WTC11 (cell line): ENCODE results near the gene PRR7.

Experiments used
- NFATC4 ChIP-seq: fragments of 250-450 bp; sonication (Bioruptor Pico); IDR thresholded peaks from 2 replicates; pipeline ENCODE4 v1.9.0; 2021; ENCODE audit warnings: mild to moderate bottlenecking
- NR2C2 ChIP-seq: sonication (generic); formaldehyde crosslinking; IDR thresholded peaks from 2 replicates; pipeline ENCODE4 v1.8.0; 2022; ENCODE audit warnings: mild to moderate bottlenecking, missing genetic modification reagents
- TF ChIP-seq, protein P1 (sequence below): fragments of 200-600 bp; IDR thresholded peaks from 2 replicates; pipeline ENCODE4 v1.8.0; 2022; ENCODE audit warnings: antibody characterized with exemption

DNA sequence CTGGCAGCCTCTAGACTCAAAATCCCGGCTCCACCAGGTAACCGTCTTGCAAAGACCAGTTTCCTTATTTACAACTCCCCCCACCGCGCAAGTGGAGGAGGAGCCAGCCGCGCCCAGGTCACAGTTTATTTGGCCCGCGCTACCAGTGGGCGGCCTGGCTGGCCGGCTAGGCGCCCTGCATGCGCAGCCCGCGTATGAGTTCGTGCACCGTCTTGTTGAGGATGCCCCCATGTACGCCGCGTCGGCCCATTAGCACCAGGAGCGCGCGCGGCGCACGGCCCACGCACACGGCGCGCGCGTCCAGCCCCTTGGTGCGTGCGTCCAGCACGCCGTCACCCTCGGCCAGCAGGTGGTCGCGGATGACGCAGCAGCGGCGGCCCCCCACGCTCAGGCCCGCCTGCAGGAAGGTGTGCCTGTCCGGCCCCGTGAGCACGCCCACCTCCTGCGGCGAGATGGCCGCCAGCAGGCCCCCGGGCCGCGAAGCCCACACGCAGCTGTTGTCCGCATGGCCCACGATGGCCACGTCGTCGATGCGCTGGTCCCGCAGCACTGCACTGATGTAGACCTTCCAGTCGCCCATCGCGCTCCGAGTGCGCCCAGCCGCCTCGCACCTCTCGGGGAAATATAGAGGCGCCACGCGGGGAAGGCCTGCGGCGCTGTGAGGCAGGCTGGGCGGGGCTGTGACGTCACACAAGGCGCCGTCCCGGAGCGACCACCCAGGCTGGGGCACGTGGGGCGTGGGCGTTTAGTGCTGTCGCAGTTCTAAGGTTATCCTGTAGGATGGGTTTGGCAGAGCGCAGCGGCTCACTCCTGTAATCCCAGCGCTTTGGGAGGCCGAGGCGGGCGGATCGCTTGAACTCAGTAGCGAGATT, 46.4 kb upstream of the PRR7 start, which contains the start of gene PFN3:
- TF ChIP-seq NFATC4 (CRISPR knock-in tag) (no peak), NR2C2 (no peak)
- TF ChIP-seq, protein P1, sequence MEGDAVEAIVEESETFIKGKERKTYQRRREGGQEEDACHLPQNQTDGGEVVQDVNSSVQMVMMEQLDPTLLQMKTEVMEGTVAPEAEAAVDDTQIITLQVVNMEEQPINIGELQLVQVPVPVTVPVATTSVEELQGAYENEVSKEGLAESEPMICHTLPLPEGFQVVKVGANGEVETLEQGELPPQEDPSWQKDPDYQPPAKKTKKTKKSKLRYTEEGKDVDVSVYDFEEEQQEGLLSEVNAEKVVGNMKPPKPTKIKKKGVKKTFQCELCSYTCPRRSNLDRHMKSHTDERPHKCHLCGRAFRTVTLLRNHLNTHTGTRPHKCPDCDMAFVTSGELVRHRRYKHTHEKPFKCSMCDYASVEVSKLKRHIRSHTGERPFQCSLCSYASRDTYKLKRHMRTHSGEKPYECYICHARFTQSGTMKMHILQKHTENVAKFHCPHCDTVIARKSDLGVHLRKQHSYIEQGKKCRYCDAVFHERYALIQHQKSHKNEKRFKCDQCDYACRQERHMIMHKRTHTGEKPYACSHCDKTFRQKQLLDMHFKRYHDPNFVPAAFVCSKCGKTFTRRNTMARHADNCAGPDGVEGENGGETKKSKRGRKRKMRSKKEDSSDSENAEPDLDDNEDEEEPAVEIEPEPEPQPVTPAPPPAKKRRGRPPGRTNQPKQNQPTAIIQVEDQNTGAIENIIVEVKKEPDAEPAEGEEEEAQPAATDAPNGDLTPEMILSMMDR, result no peak
